GM21576 (cell line): Measurements from ENCODE around the gene LAPTM5.
A peak's percentile ranks its signal among the peaks of the same experiment; 100 is the strongest.

Experiments used
- ATAC-seq: cut with Tn5 transposase; IDR thresholded peaks from one replicate; pipeline ENCODE4 v1.9.1; 2021; ENCODE audit warnings: mild to moderate bottlenecking, moderate library complexity; ENCODE audit not compliant: unreplicated experiment

The LAPTM5 gene

GRCh38 chr1:30719406-30720270 lies 37.9 kb downstream of the LAPTM5 start:
- ATAC-seq = no peak

DNA sequence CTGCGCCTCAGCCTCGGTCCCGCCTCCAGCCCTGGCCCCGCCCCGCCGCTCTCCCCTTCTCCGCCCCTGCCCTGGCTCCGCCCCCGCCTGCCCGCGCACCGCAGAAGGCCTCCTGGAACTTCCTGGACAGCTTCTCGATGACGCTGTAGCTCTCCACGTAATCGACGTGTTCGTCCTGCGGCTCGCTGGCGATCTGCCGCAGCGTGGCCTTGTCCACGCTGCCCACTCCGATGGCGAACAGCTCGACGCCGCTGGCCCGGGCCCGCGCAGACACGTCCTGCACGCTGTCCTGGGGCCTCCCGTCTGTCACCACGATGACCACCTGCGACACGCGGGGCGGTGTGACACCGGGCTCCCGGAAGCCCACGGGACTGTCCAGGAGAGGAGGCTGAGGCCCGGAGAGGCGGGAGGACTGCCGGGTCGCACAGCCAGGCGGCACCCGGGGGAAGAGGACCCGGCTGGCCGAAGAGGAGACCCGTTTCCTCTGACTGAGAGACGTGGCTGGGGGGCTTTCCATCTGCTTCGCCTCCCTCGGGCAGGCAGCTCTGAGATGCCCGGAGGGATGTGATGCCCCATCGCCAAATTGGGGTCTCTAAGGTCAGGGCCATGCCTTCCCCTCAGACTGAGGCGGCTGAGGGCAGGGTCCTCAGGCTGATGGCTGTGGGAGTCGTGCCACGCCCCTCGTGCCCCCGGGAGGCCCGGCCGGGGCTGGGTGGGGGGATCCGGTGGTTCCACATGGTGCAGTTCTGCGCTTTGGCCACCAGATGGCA lies 38.8 kb downstream of the LAPTM5 start:
- peak; percentile 42 for ATAC-seq

DNA sequence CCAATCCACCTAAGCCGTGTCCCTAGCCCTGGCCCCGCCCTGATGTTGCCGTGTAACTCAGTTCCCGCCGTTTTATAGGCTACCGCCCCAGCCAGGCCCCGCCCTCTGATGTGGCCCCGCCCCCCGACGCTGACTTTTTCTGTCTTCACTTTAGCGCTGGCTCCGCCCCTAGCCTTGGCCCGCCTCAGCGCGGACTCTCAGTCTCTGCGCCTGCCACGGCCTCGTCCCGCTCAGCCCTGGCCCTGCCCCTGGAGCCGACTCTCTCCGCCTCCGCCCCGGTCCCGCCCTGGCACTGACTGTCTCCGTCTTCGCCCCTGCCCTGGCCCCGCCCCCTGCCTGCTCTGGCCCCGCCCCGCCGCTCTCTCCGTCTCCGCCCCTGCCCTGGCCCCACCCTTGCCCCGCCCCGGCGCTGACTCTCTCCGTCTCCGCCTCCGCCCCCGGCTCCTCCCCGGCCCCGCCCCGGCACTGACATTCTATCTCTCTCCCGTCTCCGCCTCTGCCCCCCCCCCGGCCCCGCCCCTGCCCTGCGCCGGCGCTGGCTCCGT lies 39.4 kb downstream of the LAPTM5 start:
- ATAC-seq = peak; percentile 79

- no peak for ATAC-seq
Observed at GRCh38 chr1:30716646-30717045, 40.9 kb downstream of the LAPTM5 start.

DNA sequence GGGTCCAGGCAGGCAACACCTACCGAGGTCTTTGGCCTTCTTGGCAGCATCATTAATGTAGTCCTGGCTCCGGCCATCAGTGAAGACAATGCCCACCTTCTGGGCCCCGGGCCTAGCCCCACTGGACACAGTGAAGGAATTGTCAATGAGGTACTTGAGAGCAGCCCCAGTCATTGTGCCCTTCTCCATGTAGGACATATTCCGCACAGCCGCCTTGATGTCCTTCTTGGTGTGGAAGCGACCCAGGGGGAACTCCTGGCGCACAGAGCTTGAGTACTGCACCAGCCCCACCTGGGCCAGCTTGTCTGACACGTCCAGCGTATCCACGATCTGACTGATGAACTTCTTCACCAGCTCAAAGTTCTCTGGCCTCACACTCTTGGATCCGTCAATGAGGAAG lies 41.7 kb downstream of the LAPTM5 start:
- ATAC-seq = no peak

DNA sequence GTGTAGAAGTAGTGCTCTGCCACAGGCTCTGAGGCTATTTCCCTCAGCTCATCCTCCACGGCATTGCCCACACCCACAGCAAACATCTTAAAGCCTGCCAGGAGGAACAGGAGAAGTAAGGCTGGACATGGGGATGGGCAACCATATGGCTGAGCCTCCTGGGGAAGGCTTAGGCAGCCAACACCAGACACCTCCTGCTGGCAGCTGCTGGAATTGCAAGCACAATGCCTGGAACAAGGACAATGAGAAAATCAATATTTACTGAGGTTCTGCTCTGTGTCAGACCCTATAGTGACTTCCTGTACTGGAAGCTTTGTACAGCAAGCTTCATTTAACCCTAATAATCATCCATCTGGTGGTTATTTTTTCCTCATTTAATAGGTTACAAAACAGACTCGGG lies 42.4 kb downstream of the LAPTM5 start:
- no peak for ATAC-seq

DNA sequence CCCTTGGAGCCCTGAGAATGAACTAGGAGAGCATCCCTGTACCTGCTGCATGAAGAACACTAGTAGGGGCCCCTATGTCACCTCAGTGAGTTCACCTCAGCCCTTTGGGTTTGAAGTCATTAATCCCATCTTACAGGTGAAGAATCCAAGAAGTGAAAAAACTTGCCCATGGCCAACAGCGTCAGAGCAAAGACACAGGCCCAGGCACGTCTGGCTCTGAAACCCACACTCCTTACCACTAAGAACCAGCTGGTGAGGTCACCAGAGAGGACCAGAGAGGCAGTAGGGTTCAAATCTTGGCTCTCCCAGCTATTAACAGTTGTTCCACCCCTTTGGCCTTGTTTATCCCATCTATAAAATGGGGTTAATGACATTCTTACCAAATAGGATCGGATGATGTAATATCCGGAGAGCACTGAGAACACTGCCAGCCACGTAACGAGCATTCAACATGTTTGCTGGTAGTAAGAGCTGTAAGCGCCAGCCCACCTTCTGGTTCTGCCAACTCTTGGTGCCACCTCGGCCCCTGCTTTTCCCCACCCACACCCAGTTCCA lies 43.0 kb downstream of the LAPTM5 start:
- ATAC-seq = no peak

GRCh38 chr1:30714025-30714424 lies 43.5 kb downstream of the LAPTM5 start:
- ATAC-seq = no peak

- ATAC-seq = no peak
Observed at GRCh38 chr1:30713311-30713710, 44.3 kb downstream of the LAPTM5 start.

DNA sequence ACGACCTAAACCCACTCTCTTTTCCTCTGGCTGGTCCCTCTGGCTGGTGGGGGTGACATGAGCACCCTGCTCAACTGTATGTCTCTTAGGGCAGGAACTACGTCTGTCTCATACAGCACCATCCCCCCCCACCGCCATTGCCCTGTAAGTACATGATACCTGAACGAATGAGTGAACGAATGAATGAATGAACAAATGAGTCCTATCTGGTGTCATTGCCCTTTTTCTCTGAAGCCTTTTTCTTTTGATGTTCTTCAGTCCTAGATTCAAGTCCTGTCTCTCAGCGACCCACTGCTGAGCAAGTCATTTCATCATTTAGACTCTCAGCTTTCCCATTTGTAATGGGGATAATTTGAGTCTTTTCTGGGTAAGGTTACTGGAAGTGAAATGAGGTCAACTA lies 45.0 kb downstream of the LAPTM5 start:
- no peak for ATAC-seq

DNA sequence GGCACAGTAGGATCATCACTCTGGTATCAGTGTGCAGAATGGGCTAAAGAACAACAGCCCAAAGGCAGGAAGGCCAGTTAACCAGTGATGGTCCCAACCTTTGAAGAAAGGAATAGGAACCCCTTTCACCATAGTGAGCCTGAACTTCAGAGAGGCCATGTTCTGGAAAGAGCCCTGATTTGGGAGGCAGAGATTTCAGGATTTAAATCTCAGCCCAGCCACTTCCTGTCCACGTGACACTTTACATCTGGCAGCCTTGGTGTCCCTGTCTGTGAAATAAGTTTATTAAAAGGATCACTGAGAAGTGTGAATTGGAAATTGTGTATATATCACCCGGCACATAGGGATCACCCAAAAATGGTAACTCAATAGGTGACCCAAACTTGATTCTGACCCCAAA lies 47.2 kb downstream of the LAPTM5 start:
- no peak for ATAC-seq

GRCh38 chr1:30708361-30708728 lies 49.2 kb downstream of the LAPTM5 start:
- no peak for ATAC-seq

DNA sequence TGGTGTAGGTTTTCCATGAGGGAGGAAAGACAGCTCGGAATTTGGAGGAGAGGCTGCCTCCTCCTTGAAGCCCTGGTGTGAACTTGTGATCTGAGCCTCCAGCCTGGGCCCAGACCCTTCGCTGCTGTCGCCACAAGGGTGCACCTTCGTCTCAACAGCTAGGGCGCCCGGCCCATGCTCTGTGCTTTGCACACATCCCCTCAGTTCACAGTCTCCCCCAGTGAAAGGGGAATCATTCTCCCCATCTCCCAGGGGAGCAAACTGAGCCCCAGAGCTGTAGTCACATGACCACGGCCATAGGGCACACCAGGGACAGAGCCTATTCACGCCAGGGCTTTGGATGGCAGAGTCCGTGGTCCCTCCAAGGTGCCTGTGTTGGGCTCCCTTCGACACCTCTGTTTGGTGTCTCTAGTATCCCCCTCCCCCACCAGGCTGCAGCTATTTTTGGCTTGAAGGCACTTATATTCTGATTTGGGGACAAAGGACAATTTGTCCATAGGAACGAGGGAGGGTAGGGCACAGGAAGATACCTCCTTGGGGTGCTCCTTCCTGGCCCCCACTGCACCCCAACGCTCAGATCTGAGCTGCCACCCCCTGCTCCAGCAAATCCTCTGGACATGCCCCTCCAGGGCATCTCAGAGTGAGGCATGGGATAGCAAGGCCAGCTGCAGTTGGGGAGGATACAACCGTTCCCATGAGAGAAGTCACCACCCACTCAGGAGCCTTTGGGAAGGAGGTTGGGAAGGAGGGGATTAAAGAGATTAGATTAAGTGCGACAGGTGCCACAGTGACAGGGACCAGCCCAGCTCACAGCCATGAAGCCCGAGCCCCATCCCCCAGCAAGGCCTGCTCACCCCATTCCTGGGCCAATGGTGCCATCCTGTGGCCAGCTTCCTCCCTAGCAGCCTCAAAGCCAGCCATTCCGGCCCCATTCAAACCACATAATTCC lies 49.9 kb downstream of the LAPTM5 start:
- no peak for ATAC-seq

- no peak for ATAC-seq
Observed at GRCh38 chr1:30706528-30706927, 51.0 kb downstream of the LAPTM5 start.

DNA sequence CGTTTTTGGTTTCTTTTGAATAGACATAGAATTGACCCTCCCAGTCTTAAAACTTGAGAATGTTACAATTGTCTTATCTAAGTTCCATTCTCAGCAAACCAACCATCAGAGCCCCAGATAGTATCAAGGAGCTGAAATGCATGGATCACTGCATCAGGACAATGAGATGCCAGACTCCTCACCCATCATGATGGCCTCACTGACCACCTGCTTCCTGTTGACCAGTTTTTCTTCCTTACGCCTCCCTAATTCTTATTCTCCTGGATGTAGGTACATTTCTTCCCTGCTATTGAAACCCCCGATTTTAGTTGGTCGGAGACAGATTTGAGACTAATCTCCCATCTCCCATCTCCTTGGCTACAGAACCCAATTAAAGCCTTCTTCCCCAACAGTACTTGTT lies 51.9 kb downstream of the LAPTM5 start:
- ATAC-seq = no peak

GRCh38 chr1:30704765-30705509 lies 52.6 kb downstream of the LAPTM5 start:
- ATAC-seq = no peak

GRCh38 chr1:30704271-30704670 lies 53.3 kb downstream of the LAPTM5 start:
- no peak for ATAC-seq

DNA sequence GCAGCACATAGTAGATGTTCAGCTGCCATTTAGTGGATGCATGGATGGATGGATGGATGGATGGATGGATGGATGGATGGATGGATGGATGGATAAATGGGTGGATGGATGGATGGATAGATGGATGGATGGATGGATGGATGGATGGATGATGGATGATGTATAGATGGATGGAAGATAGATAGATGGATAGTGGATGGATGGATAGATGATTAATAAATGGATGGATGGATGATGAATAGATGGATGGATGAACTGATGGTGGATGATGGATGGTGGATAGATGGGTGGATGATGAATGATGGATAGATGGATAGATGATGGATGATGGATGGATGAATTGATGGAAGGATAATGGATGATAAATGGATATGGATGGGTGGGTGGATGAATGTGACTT lies 54.8 kb downstream of the LAPTM5 start:
- ATAC-seq = no peak

GRCh38 chr1:30701258-30701633 lies 56.3 kb downstream of the LAPTM5 start:
- ATAC-seq = no peak
